ENCODE measurements around the gene ANKRD36C. TPM values are rescaled to one million over a fixed set of nuclear protein-coding genes. Genes with fewer than 3 reads are reported as not detected.
"Not testable (repeated sequence)": the region's sequence is repeated elsewhere in the genome, so short reads cannot be mapped to it uniquely, and the experiment has no call there.

ANKRD36C gene
- total RNA-seq, 1 donor from 2014 or later: 51.5 TPM

- not testable (repeated sequence) for H3K27me3 Mint-ChIP-seq; DNase-seq (ENCODE audit: low spot score, unreplicated experiment); H3K36me3 Mint-ChIP-seq (ENCODE audit: insufficient read depth); H3K4me1 Mint-ChIP-seq (ENCODE audit: low read depth); H3K4me3 Mint-ChIP-seq (ENCODE audit: low read depth); H3K9me3 Mint-ChIP-seq (ENCODE audit: low read depth); H3K27ac Mint-ChIP-seq
Observed at GRCh38 chr2:95915131-95915530, 76.5 kb downstream of the ANKRD36C start.

- not testable (repeated sequence) for H3K27me3 Mint-ChIP-seq; DNase-seq (ENCODE audit: low spot score, unreplicated experiment); H3K36me3 Mint-ChIP-seq (ENCODE audit: insufficient read depth); H3K27ac Mint-ChIP-seq; H3K4me1 Mint-ChIP-seq (ENCODE audit: low read depth); H3K4me3 Mint-ChIP-seq (ENCODE audit: low read depth); H3K9me3 Mint-ChIP-seq (ENCODE audit: low read depth)
Observed at GRCh38 chr2:95911431-95911830, 80.2 kb downstream of the ANKRD36C start.

GRCh38 chr2:95894443-95894842 is 97.2 kb downstream of the ANKRD36C start:
- not testable (repeated sequence) for H3K27ac Mint-ChIP-seq; DNase-seq (ENCODE audit: low spot score, unreplicated experiment); H3K27me3 Mint-ChIP-seq; H3K9me3 Mint-ChIP-seq (ENCODE audit: low read depth); H3K4me3 Mint-ChIP-seq (ENCODE audit: low read depth); H3K36me3 Mint-ChIP-seq (ENCODE audit: insufficient read depth); H3K4me1 Mint-ChIP-seq (ENCODE audit: low read depth)

- H3K27me3 Mint-ChIP-seq; H3K36me3 Mint-ChIP-seq (ENCODE audit: insufficient read depth); H3K9me3 Mint-ChIP-seq (ENCODE audit: low read depth); H3K4me1 Mint-ChIP-seq (ENCODE audit: low read depth); DNase-seq (ENCODE audit: low spot score, unreplicated experiment); H3K4me3 Mint-ChIP-seq (ENCODE audit: low read depth); H3K27ac Mint-ChIP-seq: not testable (repeated sequence)
Observed at GRCh38 chr2:95867929-95868328, 123.7 kb downstream of the ANKRD36C start.

GRCh38 chr2:95867047-95867677 is 124.5 kb downstream of the ANKRD36C start:
- H3K9me3 Mint-ChIP-seq (ENCODE audit: low read depth); DNase-seq (ENCODE audit: low spot score, unreplicated experiment); H3K4me1 Mint-ChIP-seq (ENCODE audit: low read depth); H3K27ac Mint-ChIP-seq; H3K36me3 Mint-ChIP-seq (ENCODE audit: insufficient read depth); H3K27me3 Mint-ChIP-seq; H3K4me3 Mint-ChIP-seq (ENCODE audit: low read depth): not testable (repeated sequence)

GRCh38 chr2:95862121-95862520 is 129.5 kb downstream of the ANKRD36C start:
- not testable (repeated sequence) for H3K36me3 Mint-ChIP-seq (ENCODE audit: insufficient read depth); H3K27me3 Mint-ChIP-seq

GRCh38 chr2:95836151-95836550 is 155.5 kb downstream of the ANKRD36C start:
- TF ChIP-seq CTCF (IDR thresholded peaks at IDR 0.05; ENCODE audit: unreplicated experiment): no peak
- Mint-ChIP-seq H3K27ac (no peak overlapping the region), H3K4me1 (ENCODE audit: low read depth) (no peaks in the 10 kb centered on the region), H3K27me3 (no peaks in the 10 kb centered on the region), H3K4me3 (ENCODE audit: low read depth) (no peak overlapping the region), H3K9me3 (ENCODE audit: low read depth) (no peaks in the 10 kb centered on the region), H3K36me3 (ENCODE audit: insufficient read depth) (peaks cover 32% of the 10 kb centered on the region)
- DNase-seq (ENCODE audit: low spot score, unreplicated experiment): no peak

More at GRCh38 chr2:95862121-95862520, 129.5 kb downstream of the ANKRD36C start:
- H3K27ac Mint-ChIP-seq; DNase-seq (ENCODE audit: low spot score, unreplicated experiment); H3K4me1 Mint-ChIP-seq (ENCODE audit: low read depth); H3K4me3 Mint-ChIP-seq (ENCODE audit: low read depth); H3K9me3 Mint-ChIP-seq (ENCODE audit: low read depth): not testable (repeated sequence)

- H3K9me3 Mint-ChIP-seq (ENCODE audit: low read depth); H3K4me3 Mint-ChIP-seq (ENCODE audit: low read depth); H3K4me1 Mint-ChIP-seq (ENCODE audit: low read depth); H3K27me3 Mint-ChIP-seq; H3K27ac Mint-ChIP-seq; DNase-seq (ENCODE audit: low spot score, unreplicated experiment): not testable (repeated sequence)
- peaks cover 45% of the 10 kb centered on the region for H3K36me3 Mint-ChIP-seq (ENCODE audit: insufficient read depth)
Observed at GRCh38 chr2:95834077-95835013, 157.3 kb downstream of the ANKRD36C start.

GRCh38 chr2:95824218-95824617 is 167.4 kb downstream of the ANKRD36C start:
- not testable (repeated sequence) for H3K4me1 Mint-ChIP-seq (ENCODE audit: low read depth); DNase-seq (ENCODE audit: low spot score, unreplicated experiment); H3K27me3 Mint-ChIP-seq; H3K4me3 Mint-ChIP-seq (ENCODE audit: low read depth); H3K27ac Mint-ChIP-seq
- peaks cover 33% of the 10 kb centered on the region for H3K36me3 Mint-ChIP-seq (ENCODE audit: insufficient read depth)
- peaks cover 49% of the 10 kb centered on the region for H3K9me3 Mint-ChIP-seq (ENCODE audit: low read depth)

GRCh38 chr2:95817521-95817920 is 174.1 kb downstream of the ANKRD36C start:
- not testable (repeated sequence) for H3K27ac Mint-ChIP-seq; H3K27me3 Mint-ChIP-seq; H3K4me1 Mint-ChIP-seq (ENCODE audit: low read depth); DNase-seq (ENCODE audit: low spot score, unreplicated experiment); H3K4me3 Mint-ChIP-seq (ENCODE audit: low read depth)
- Mint-ChIP-seq H3K36me3 (ENCODE audit: insufficient read depth) (peaks cover 24% of the 10 kb centered on the region), H3K9me3 (ENCODE audit: low read depth) (peaks cover 51% of the 10 kb centered on the region)

GRCh38 chr2:95813311-95813710 is 178.3 kb downstream of the ANKRD36C start:
- H3K27ac Mint-ChIP-seq; H3K27me3 Mint-ChIP-seq; H3K4me1 Mint-ChIP-seq (ENCODE audit: low read depth); DNase-seq (ENCODE audit: low spot score, unreplicated experiment); H3K4me3 Mint-ChIP-seq (ENCODE audit: low read depth): not testable (repeated sequence)
- peaks cover 31% of the 10 kb centered on the region for H3K9me3 Mint-ChIP-seq (ENCODE audit: low read depth)
- peaks cover 11% of the 10 kb centered on the region for H3K36me3 Mint-ChIP-seq (ENCODE audit: insufficient read depth)
